Ectodermal cell (in vitro differentiated cells): ENCODE data around the gene USP48.

Experiments used
- H3K27ac ChIP-seq: 2 replicates; pipeline ENCODE4 v1.7.0; 2013; ENCODE audit warnings: mild to moderate bottlenecking, low read depth, low read length; ENCODE audit not compliant: insufficient read depth, poor library complexity, severe bottlenecking
- H3K27me3 ChIP-seq: 2 replicates; pipeline ENCODE4 v1.7.0; 2013; ENCODE audit warnings: mild to moderate bottlenecking, low read length; ENCODE audit not compliant: insufficient read depth, control insufficient read depth, poor library complexity, severe bottlenecking
- H3K36me3 ChIP-seq: one replicate; pipeline ENCODE4 v1.7.0; 2013; ENCODE audit warnings: low read length; ENCODE audit not compliant: control insufficient read depth, insufficient read depth
- H3K4me1 ChIP-seq: one replicate; pipeline ENCODE4 v1.7.0; 2013; ENCODE audit warnings: low read length; ENCODE audit not compliant: control insufficient read depth, insufficient read depth
- H3K4me3 ChIP-seq: 2 replicates; pipeline ENCODE4 v1.7.0; 2013; ENCODE audit warnings: low read depth, low read length, control low read depth; ENCODE audit not compliant: insufficient read depth
- H3K9me3 ChIP-seq: 2 replicates; pipeline ENCODE4 v1.7.0; 2013; ENCODE audit warnings: mild to moderate bottlenecking, low read length, moderate library complexity; ENCODE audit not compliant: control insufficient read depth
- WGBS, 2 experiments: methylation state at CpG; one replicate each; pipeline ENCODE4 v1.1.7; 2013; ENCODE audit warnings: missing lambda C conversion rate in 2 of 2; 5-methylcytosine and 5-hydroxymethylcytosine counted together

USP48 gene

DNA sequence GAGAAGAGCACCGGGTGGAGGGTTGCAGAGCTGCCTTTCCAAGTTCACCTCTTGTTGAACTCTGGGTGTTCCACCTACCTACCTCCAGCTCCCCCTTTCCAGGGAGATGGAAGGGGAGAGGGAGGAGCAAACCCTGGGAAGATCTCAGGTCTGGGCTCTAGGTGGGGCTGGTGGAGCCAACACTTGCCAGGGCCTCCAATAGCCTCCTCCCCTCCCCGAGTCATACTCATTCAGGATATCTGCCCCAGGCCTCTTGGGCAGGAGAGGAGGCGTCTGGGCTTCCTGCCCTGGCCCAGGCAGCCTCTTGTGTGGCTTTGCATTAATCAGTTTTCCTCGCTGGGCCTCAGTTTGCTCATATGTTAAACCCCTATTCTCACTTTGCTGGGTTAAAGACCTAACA is 127.2 kb downstream of the USP48 start:
- peaks cover 10% of the 10 kb centered on the region for H3K4me1 ChIP-seq
- H3K9me3 ChIP-seq = no peaks in the 10 kb centered on the region
- H3K27me3 ChIP-seq = peaks cover 34% of the 10 kb centered on the region
- WGBS, 2 experiments = 43 to 46% methylated on average over 4 of the region's 4 CpGs
- no peaks in the 10 kb centered on the region for H3K36me3 ChIP-seq
- H3K27ac ChIP-seq = no peak overlapping the region
- H3K4me3 ChIP-seq = no peak overlapping the region

DNA sequence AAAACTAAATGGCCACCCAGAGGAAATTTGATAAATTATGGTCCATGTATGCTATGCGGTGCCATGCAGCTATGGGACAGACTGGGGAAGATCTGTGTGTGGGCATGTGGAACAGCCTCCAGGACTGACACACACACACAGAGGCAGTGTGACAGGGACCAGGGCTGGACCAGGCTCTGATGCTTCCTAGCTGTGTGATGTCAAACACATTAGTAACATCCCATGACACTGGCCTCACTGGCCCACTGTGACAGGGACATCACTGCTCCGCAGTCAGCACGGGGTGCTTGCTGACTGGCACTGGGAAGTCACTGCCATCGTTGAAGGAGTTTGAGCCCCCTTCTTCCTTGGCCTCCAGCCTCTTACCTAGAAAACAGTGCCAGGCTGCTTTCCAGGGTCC is 127.7 kb downstream of the USP48 start:
- no peak overlapping the region for H3K4me3 ChIP-seq
- H3K4me1 ChIP-seq = peaks cover 11% of the 10 kb centered on the region
- H3K36me3 ChIP-seq = no peaks in the 10 kb centered on the region
- peaks cover 30% of the 10 kb centered on the region for H3K27me3 ChIP-seq
- H3K9me3 ChIP-seq = no peaks in the 10 kb centered on the region
- H3K27ac ChIP-seq = no peak overlapping the region
- 91 to 94% methylated on average over 4 of the region's 4 CpGs for WGBS, 2 experiments

DNA sequence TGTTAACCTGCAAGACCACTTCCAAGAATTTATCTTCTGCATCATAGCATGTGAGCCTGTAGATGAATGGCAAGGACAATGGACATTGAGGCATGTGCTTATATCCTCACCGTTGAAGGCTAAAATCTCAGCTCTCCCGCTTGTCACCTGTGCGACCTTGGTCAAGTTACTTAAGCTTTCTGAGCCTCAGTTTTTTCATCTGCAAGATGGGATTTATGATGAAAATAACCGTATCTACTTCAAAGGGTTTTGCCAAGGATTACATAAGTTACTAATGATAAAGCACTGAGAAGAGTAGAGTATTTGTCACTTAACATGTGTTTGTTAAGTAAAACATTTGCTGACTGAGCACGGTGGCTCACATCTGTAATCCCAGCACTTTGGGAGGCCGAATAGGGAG is 128.7 kb downstream of the USP48 start:
- H3K4me1 ChIP-seq = peaks cover 7% of the 10 kb centered on the region
- 92 to 93% methylated on average over 6 of the region's 6 CpGs for WGBS, 2 experiments
- no peaks in the 10 kb centered on the region for H3K9me3 ChIP-seq
- H3K4me3 ChIP-seq = no peak overlapping the region
- no peak overlapping the region for H3K27ac ChIP-seq
- no peaks in the 10 kb centered on the region for H3K36me3 ChIP-seq
- H3K27me3 ChIP-seq = peaks cover 21% of the 10 kb centered on the region

DNA sequence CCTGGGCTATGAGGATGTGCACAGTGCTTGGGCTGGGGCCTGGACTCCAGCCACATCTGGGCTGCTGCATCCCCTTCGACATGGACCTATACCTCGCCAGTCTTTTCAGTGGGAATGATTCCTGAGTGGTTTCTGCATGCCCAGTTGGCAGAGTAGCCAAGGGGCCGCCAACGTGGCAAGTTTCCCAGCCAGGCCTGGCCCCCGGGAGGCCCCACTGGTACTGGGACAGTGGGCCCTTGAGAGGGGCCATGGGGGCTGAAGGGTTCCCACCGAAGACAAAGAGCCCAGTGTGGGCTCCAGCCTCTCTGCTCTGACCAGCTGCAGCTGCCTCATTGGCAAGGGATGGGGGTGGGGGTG is 129.2 kb downstream of the USP48 start:
- Histone ChIP-seq H3K4me3 (no peak overlapping the region), H3K9me3 (no peaks in the 10 kb centered on the region), H3K27ac (no peak overlapping the region), H3K36me3 (no peaks in the 10 kb centered on the region), H3K4me1 (peaks cover 7% of the 10 kb centered on the region), H3K27me3 (peaks cover 20% of the 10 kb centered on the region)
- WGBS, 2 experiments = 82 to 89% methylated on average over 6 of the region's 6 CpGs

DNA sequence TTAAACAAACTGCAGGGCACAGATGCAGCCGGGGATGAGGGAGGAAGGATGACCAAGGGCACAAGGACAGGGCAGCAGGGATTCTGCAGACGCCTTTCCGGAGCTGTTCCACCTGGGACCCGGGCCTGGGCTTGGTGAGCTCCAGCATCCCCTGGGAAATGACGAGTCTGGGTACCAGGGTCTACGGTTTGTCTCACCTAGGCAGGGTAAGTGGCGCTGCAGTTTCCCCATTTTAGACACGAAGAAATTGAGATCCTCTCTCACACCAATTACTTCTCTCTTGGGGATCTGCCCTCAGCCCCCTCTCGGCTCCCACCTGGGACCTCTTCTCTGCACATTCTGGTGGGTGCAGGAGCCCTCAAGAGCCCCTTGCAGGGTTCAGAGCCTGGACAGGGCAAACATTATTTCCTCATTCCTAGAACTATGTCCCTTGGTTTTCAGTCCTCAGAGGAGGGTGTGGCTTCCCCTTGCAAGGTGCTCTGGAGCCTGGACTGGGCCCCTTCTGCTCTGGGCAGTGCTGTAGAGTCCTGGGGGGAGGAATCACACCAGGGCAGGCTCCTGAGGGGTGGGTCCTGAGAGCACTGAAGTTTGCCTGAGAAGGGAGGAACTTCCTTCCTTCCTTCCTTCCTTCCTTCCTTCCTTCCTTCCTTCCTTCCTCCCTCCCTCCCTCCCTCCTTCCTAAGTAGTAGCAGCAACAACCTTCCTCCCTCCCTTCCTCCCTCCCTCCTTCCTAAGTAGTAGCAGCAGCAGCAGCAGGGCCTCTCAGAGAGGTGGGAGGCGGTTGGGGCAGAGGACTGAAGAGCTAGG is 129.8 kb downstream of the USP48 start:
- peaks cover 20% of the 10 kb centered on the region for H3K27me3 ChIP-seq
- WGBS, 2 experiments = 73 to 77% methylated on average over 10 of the region's 10 CpGs
- no peaks in the 10 kb centered on the region for H3K9me3 ChIP-seq
- H3K4me1 ChIP-seq = peaks cover 7% of the 10 kb centered on the region
- no peaks in the 10 kb centered on the region for H3K36me3 ChIP-seq
- no peak overlapping the region for H3K4me3 ChIP-seq
- no peak overlapping the region for H3K27ac ChIP-seq

DNA sequence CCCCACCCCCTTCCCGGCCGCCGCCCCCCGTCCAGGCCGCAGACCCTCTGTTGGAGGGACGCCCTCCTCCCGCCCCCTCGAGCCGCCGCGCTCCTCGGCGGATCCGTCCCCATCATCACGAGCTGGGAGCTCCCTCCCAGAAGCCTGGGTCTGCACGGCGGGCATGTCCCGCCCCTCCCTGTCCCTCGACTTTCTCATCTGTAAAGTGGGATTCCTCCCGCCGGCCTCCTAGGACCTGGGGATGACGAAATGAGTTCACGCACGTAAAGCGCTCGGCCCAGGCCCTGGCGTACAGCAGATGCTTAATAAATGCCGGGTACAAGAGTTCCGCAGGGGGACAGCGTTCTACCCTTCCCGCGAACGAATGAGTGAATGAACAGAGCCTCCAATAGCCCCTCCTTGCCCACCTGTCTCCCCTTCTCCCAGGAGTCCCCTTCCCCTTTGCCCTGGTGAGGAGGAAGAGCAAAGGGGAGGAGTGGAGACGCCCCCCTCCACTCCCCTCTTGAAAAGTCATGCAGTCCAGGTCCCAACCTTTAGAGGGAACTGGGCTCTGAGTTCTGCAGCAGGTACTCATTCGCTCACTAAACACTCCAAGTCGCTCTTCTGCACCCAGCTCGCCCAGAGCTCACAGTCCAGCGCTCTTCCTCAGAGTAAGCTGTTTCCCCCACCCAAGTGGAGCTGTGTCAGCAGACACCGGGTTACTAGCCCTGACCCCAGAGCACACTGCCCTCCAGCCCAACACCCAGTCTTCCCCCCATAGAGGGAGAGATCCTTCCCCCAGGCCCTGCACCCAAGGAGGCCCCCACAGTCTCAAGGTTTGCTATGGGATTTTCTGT is 130.6 kb downstream of the USP48 start:
- Histone ChIP-seq H3K4me3 (peak overlapping the region; percentile 18), H3K27me3 (peaks cover 20% of the 10 kb centered on the region)
- WGBS, 2 experiments = 21 to 22% methylated on average over 39 of the region's 39 CpGs

DNA sequence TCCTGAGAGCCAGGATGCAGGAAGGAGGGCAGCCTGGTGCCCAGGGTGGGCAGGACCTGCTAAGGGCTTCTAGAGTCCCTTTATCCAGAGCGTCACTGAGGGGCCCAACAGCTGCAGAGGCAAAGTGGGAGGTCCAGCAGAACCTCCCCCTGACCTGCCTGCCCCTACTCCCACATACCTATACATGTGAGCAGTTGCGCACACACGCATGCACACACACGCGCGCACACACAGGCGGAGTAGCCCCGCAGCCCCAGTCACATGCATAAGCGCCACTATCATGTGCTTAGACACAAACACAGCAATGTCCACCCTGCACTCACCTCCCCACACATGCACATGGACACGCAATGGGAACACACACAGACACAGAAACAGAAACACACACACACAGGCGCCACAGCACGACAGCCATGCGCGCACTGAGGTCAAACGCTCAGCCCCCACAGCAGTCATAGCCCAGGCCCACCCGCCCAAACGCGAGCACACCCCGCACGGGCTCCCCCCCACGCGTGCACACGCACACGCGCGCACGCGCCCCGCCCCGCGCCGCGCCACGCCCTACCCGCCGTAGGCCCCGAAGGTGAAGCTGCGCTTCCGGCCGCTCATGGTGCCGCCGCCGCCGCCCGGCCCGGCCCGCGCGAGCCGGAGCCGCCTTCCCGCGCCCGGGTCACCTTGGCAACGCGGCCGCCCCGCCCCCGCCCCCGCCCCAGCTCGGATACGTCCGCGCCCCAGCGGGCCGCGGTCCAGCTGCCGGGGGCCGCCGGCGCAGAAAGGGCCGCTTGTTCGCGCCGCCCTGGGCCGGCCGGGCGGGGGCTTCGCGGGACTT is 131.5 kb downstream of the USP48 start:
- Histone ChIP-seq H3K36me3 (no peaks in the 10 kb centered on the region), H3K27ac (no peak overlapping the region), H3K27me3 (peaks cover 20% of the 10 kb centered on the region), H3K4me1 (peaks cover 7% of the 10 kb centered on the region), H3K9me3 (no peaks in the 10 kb centered on the region), H3K4me3 (peak overlapping the region; percentile 39)
- 9% methylated on average over 80 of the region's 80 CpGs for WGBS, 2 experiments

More for the DNA sequence above, 130.6 kb downstream of the USP48 start:
- H3K36me3 ChIP-seq = no peaks in the 10 kb centered on the region
- H3K4me1 ChIP-seq = peaks cover 7% of the 10 kb centered on the region
- no peaks in the 10 kb centered on the region for H3K9me3 ChIP-seq
- H3K27ac ChIP-seq = no peak overlapping the region

DNA sequence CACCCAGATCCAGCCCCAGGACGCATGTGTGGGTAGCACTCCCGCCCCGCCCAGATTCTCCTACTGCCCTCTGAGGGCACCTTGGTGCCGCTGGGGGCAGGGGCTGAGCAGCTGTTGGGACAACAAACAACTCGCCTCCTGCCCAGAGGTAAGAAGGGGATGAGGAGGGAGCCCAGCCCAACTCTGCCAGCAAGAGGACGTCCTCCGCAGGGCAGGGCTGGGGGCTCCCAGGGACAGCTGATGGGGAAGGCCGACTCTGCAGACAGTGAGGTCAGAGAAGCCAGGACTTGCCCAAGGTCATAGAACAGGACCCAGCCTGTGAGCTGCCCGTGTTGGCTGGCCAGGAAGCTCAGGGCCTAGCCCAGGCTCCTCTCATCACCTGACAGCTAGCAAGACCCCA is 132.5 kb downstream of the USP48 start:
- Histone ChIP-seq H3K4me3 (no peak overlapping the region), H3K9me3 (no peaks in the 10 kb centered on the region), H3K36me3 (no peaks in the 10 kb centered on the region), H3K27ac (no peak overlapping the region), H3K27me3 (peaks cover 20% of the 10 kb centered on the region), H3K4me1 (peaks cover 7% of the 10 kb centered on the region)
- 86 to 89% methylated on average over 9 of the region's 9 CpGs for WGBS, 2 experiments

DNA sequence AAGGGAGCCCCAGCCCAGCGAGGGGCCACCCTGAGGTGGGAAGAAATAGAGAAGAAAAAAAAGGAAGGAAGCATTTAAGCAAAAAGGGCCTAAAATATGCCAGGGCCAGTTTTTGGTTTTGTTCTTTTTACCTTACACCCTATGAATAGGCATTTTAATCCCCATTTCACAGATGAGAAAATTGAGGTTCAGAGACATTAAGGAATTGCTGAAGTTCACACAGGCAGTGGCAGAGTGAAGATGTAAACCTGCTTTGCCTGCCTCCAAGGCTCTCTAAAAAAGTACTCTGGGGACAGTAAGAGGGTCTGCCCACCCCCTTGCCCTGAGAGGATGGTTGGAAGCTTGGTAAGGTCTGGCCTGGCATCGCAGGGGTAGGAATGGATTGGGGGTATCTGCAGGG is 133.6 kb downstream of the USP48 start:
- Histone ChIP-seq H3K9me3 (no peaks in the 10 kb centered on the region), H3K27me3 (peaks cover 20% of the 10 kb centered on the region), H3K36me3 (no peaks in the 10 kb centered on the region), H3K4me1 (peaks cover 7% of the 10 kb centered on the region), H3K27ac (no peak overlapping the region), H3K4me3 (no peak overlapping the region)
- WGBS, 2 experiments = 68 to 82% methylated on average over 2 of the region's 2 CpGs

DNA sequence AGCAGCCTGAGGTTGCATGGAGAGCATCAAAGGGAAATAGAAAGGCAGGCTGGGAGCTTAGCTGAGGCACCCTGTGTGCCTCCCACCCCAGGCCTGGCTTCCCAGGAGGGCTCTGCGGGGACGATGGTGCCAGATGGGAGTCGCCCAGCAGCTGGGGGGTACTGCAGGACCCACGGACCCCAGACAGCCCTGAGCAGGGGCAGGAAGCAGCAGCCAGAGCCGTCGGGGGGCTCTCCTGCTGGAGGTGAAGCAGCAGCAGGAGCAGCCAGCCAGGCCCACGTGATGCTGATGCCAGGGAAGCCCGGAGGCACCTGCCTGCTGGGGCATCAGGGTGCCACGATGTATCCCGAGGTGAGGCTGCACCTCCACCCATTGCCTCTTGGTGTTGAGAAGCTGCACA is 134.2 kb downstream of the USP48 start:
- H3K27ac ChIP-seq = no peak overlapping the region
- H3K4me3 ChIP-seq = no peak overlapping the region
- 87% methylated on average over 10 of the region's 10 CpGs for WGBS, 2 experiments
- peaks cover 20% of the 10 kb centered on the region for H3K27me3 ChIP-seq
- H3K36me3 ChIP-seq = no peaks in the 10 kb centered on the region
- peaks cover 7% of the 10 kb centered on the region for H3K4me1 ChIP-seq
- H3K9me3 ChIP-seq = no peaks in the 10 kb centered on the region
